GM12892 (cell line): ENCODE measurements around the gene CDC42BPB.

ENCODE experiments used
- POLR2A ChIP-seq: IDR thresholded peaks from 2 replicates; pipeline ENCODE4 v1.6.1; 2011; ENCODE audit warnings: low read depth, low read length, control low read depth
- POLR2AphosphoS5 ChIP-seq: IDR thresholded peaks from 2 replicates; pipeline ENCODE4 v1.6.1; 2011; ENCODE audit warnings: low read depth, low read length, control low read depth

GRCh38 chr14:102902523-102903247 lies 154.7 kb downstream of the CDC42BPB start:
- no peak for TF ChIP-seq POLR2AphosphoS5
- no peak for TF ChIP-seq POLR2A
